ENCODE measurements around the gene ZDHHC7. TPM values are rescaled to one million over a fixed set of nuclear protein-coding genes. Genes with fewer than 3 reads are reported as not detected.

ZDHHC7 gene
- total and polyA plus RNA-seq, 9 of the 15 experiments (the other 6 are each of a cell fraction or from before 2014, with no cell fraction given): 1.7 to 49.7 (median 37.4) TPM

GRCh38 chr16:84970447-84971127, 40.7 kb downstream of the ZDHHC7 start (continued):
- TF ChIP-seq TFAM (CRISPR knock-in tag; conservative IDR thresholded peaks at IDR 0.05): no peak
- TF ChIP-seq BMI1 (IDR thresholded peaks at IDR 0.05; ENCODE audit: low read length): no peak
- TF ChIP-seq FOSL1 (tag; conservative IDR thresholded peaks at IDR 0.05): no peak
- TF ChIP-seq NFRKB (IDR thresholded peaks at IDR 0.05; ENCODE audit: low read depth): no peak
- no peak for TF ChIP-seq COPS2 (conservative IDR thresholded peaks at IDR 0.05)
- no peak for TF ChIP-seq NR4A1 (CRISPR knock-in tag; IDR thresholded peaks at IDR 0.05)
- no peak for TF ChIP-seq NR4A1 (tag; IDR thresholded peaks at IDR 0.05)
- TF ChIP-seq NFIC (IDR thresholded peaks at IDR 0.05): peak; percentile 50
- TF ChIP-seq GABPB2 (CRISPR knock-in tag; conservative IDR thresholded peaks at IDR 0.05): no peak
- TF ChIP-seq ETS2 (tag; IDR thresholded peaks at IDR 0.05; ENCODE audit: borderline replicate concordance, poor library complexity, severe bottlenecking): no peak
- TF ChIP-seq CLOCK (CRISPR knock-in tag; IDR thresholded peaks at IDR 0.05; ENCODE audit: borderline replicate concordance): no peak
- TF ChIP-seq CEBPB (tag; IDR thresholded peaks at IDR 0.05): no peak
- peak; percentile 41; the same call in 1 of the 2 replicates for TF ChIP-seq MYC (IDR thresholded peaks at IDR 0.05; ENCODE audit: low read depth, low read length)
- TF ChIP-seq MYC (CRISPR knock-in tag; IDR thresholded peaks at IDR 0.05; ENCODE audit: borderline replicate concordance, low read depth): no peak
- TF ChIP-seq ARID2 (IDR thresholded peaks at IDR 0.05): peak; percentile 96
- TF ChIP-seq MAZ (CRISPR knock-in tag; conservative IDR thresholded peaks at IDR 0.05 in 1 of 2, IDR thresholded peaks at IDR 0.05 in 1 of 2): peak in 1 of 2 experiments; percentile 69; a peak in 3 of 4 replicates
- no peak for TF ChIP-seq SPI1 (IDR thresholded peaks at IDR 0.05; ENCODE audit: borderline replicate concordance, low read depth, low read length)
- TF ChIP-seq ATF1 (CRISPR knock-in tag; IDR thresholded peaks at IDR 0.05): no peak
- peak; percentile 51; the same call in 1 of the 2 replicates for TF ChIP-seq ATF1 (tag; IDR thresholded peaks at IDR 0.05)
- TF ChIP-seq ZNF408 (CRISPR knock-in tag; IDR thresholded peaks at IDR 0.05; ENCODE audit: low read depth): no peak
- no peak for TF ChIP-seq USF2 (CRISPR knock-in tag; IDR thresholded peaks at IDR 0.05)
- TF ChIP-seq RBM39 (optimal IDR thresholded peaks at IDR 0.05; ENCODE audit: low read depth, low read length): no peak
- TF ChIP-seq ZNF146 (CRISPR knock-in tag; IDR thresholded peaks at IDR 0.05; ENCODE audit: unreplicated experiment): no peak
- TF ChIP-seq FOXP1 (CRISPR knock-in tag; IDR thresholded peaks at IDR 0.05): 0 out of 2 replicates have a peak, but pooled peaks have one; percentile 33
- TF ChIP-seq LARP7 (IDR thresholded peaks at IDR 0.05): no peak
- 0 out of 2 replicates have a peak, but pooled peaks have one; percentile 43 for TF ChIP-seq BHLHE40 (IDR thresholded peaks at IDR 0.05; ENCODE audit: low read length)
- no peak for TF ChIP-seq ZNF277 (CRISPR knock-in tag; IDR thresholded peaks at IDR 0.05; ENCODE audit: borderline replicate concordance)

Measured in K562 (cell line).